VCaP (cell line): Measurements from ENCODE around the gene OR7G2.
"Not testable (repeated sequence)": the region's sequence is repeated elsewhere in the genome, so short reads cannot be mapped to it uniquely, and the experiment has no call there.

Experiments used
- H3K27ac ChIP-seq: fragments of 450-650 bp; 2 replicates; pipeline ENCODE4 v1.5.1; 2017
- CTCF ChIP-seq: fragments of 450-650 bp; conservative IDR thresholded peaks from 2 replicates; pipeline ENCODE4 v1.5.1; 2017; ENCODE audit warnings: mild to moderate bottlenecking, moderate library complexity

OR7G2 gene

GRCh38 chr19:9073806-9074205 is 33.5 kb downstream of the OR7G2 start:
- TF ChIP-seq CTCF: no peak
- H3K27ac ChIP-seq: no peak overlapping the region

GRCh38 chr19:9071720-9072119 is 35.6 kb downstream of the OR7G2 start:
- not testable (repeated sequence) for H3K27ac ChIP-seq

- TF ChIP-seq CTCF: no peak
- no peak overlapping the region for H3K27ac ChIP-seq
Measured at GRCh38 chr19:9070066-9070465, 37.2 kb downstream of the OR7G2 start.

GRCh38 chr19:9065457-9066014 is 41.7 kb downstream of the OR7G2 start:
- no peak for TF ChIP-seq CTCF
- H3K27ac ChIP-seq: no peak overlapping the region

- no peak for TF ChIP-seq CTCF
- H3K27ac ChIP-seq: no peak overlapping the region
Measured at GRCh38 chr19:9061879-9062278, 45.4 kb downstream of the OR7G2 start.

- H3K27ac ChIP-seq: no peak overlapping the region
Measured at GRCh38 chr19:9060564-9061340, 46.5 kb downstream of the OR7G2 start.

GRCh38 chr19:9058905-9059667 is 48.2 kb downstream of the OR7G2 start:
- TF ChIP-seq CTCF: no peak
- H3K27ac ChIP-seq: no peak overlapping the region

More at GRCh38 chr19:9060564-9061340, 46.5 kb downstream of the OR7G2 start:
- TF ChIP-seq CTCF: no peak
